Measurements from ENCODE around the gene BEND5.

Gene BEND5

DNA sequence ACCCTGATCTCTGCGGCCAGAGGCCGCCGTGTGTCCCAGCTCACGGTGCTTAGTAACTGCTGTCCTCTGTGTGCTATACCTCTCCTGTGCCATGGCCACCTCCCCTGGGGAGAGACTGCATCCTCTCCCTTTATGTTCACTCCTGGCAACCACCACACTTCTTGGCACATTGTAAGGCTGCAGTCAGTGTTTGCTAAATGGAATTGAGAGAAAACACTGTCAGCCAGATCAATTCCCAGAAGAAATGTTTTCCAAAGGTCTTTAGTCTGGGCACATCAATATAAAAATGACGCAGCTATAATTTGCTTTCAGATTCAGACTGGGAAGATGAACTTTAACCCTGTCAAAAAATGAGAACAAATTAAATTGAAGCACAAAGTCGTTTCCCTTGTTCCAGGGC is 96.8 kb downstream of the BEND5 start:
- DNase-seq (ENCODE audit: low read depth): no peak

- no peak for DNase-seq (ENCODE audit: low read depth)
Observed at GRCh38 chr1:48678710-48679505, 97.8 kb downstream of the BEND5 start.
